Mammary epithelial cell (primary cell): ENCODE measurements around the gene PCP2.

Source experiments
- CTCF ChIP-seq, 2 donors: IDR thresholded peaks in 1 of 2; conservative IDR thresholded peaks in 1 of 2; 2 replicates each; pipeline ENCODE4 v1.5.1; 2011 to 2012; ENCODE audit warnings: inconsistent platforms in 2 of 2, low read length in 2 of 2, mild to moderate bottlenecking in 2 of 2, control low read depth in 1 of 2, low read depth in 1 of 2; ENCODE audit not compliant: insufficient read depth in 1 of 2; ENCODE audit errors: extremely low read depth in 1 of 2
- EZH2 ChIP-seq: IDR thresholded peaks from 2 replicates; pipeline ENCODE4 v1.6.1; 2012; ENCODE audit warnings: low read length, inconsistent platforms, borderline replicate concordance

DNA sequence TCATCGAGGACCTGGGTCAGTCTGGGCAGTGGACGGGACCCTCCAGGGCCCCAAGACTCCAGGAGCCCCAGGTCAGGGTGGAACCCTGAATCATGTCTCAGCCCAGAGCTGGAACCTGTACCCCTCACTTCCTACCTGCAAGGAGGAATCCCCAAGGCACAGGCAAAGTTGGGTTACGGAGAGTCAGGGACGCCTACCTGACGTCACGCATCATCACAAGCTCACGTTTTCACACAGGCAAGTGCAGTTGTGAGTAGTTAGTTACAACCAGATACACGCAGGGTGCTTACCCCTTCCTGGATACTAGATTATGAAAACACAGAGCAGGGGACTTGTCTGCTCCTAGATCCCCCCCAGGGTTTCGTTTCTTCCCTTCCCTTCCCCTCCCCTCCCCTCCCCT lies 37.3 kb upstream of the PCP2 start:
- no peak for TF ChIP-seq CTCF (conservative IDR thresholded peaks at IDR 0.05 in 1 of 2, IDR thresholded peaks at IDR 0.05 in 1 of 2; ENCODE audit: extremely low read depth in 1 of 2, insufficient read depth in 1 of 2, low read depth in 1 of 2, low read length in 2 of 2)
- no peak for TF ChIP-seq EZH2
